Transverse colon (tissue), 4 donors: Measurements from ENCODE around the gene DIRAS2.

Experiments used
- CTCF ChIP-seq, 5 experiments: fragments of 200-600 bp in 3 of 5; fragments of 450-650 bp in 2 of 5; sonication (generic) in 3 of 5; IDR thresholded peaks; 1 replicate in 2 of 5; 2 replicates in 3 of 5; pipeline ENCODE4 v1.5.1; 2016 to 2017; ENCODE audit warnings: antibody characterized with exemption in 5 of 5, inconsistent platforms in 3 of 5, mild to moderate bottlenecking in 2 of 5, moderate library complexity in 1 of 5
- POLR2A ChIP-seq: fragments of 450-650 bp; IDR thresholded peaks from one replicate; pipeline ENCODE4 v1.6.1; 2016; ENCODE audit warnings: antibody characterized with exemption, mild to moderate bottlenecking, moderate library complexity
- POLR2AphosphoS5 ChIP-seq, 3 donors: sonication (generic); formaldehyde crosslinking; IDR thresholded peaks; one replicate each; pipeline ENCODE4 v1.6.1; 2016; ENCODE audit warnings: antibody characterized with exemption in 3 of 3

- no peak for TF ChIP-seq CTCF (IDR thresholded peaks at IDR 0.05)
- TF ChIP-seq POLR2AphosphoS5 (IDR thresholded peaks at IDR 0.05), result no peak
- TF ChIP-seq POLR2A, result no peak
These were observed 41.5 kb upstream of the DIRAS2 start for GRCh38 chr9:90684106-90684505.
